ENCODE results near the gene RLN2.
"Not testable (repeated sequence)": the region's sequence is repeated elsewhere in the genome, so short reads cannot be mapped to it uniquely, and the experiment has no call there.

The RLN2 gene

GRCh38 chr9:5303840-5304795, at the start of gene RLN2:
Gene RLN2 (minus strand): TSS chr9:5304716. CDS start chr9:5304580, 136 bp downstream.
- DNase-seq (ENCODE audit: low read depth, low spot score): not testable (repeated sequence)

GRCh38 chr9:5354184-5354583, 49.7 kb upstream of the RLN2 start:
- no peak for DNase-seq (ENCODE audit: low read depth, low spot score)

- DNase-seq (ENCODE audit: low read depth, low spot score): no peak
Observed at GRCh38 chr9:5352637-5353248, 48.2 kb upstream of the RLN2 start.

- not testable (repeated sequence) for DNase-seq (ENCODE audit: low read depth, low spot score)
Observed at GRCh38 chr9:5338992-5339981, 34.8 kb upstream of the RLN2 start, which contains the start of gene RLN1. Gene RLN1 (minus strand): TSS chr9:5339876. CDS start chr9:5339746, 130 bp downstream.

- DNase-seq (ENCODE audit: low read depth, low spot score): no peak
Observed at GRCh38 chr9:5336688-5337087, 32.2 kb upstream of the RLN2 start.

GRCh38 chr9:5331276-5331675, 26.8 kb upstream of the RLN2 start:
- DNase-seq (ENCODE audit: low read depth, low spot score): not testable (repeated sequence)

- peak; percentile 90 for DNase-seq (ENCODE audit: low read depth, low spot score)
Observed at GRCh38 chr9:5326893-5327548, 22.5 kb upstream of the RLN2 start.

- DNase-seq (ENCODE audit: low read depth, low spot score): no peak
Observed at GRCh38 chr9:5326187-5326586, 21.7 kb upstream of the RLN2 start.

- not testable (repeated sequence) for DNase-seq (ENCODE audit: low read depth, low spot score)
Observed at GRCh38 chr9:5321601-5322000, 17.1 kb upstream of the RLN2 start.

GRCh38 chr9:5321058-5321457, 16.5 kb upstream of the RLN2 start:
- DNase-seq (ENCODE audit: low read depth, low spot score): no peak

GRCh38 chr9:5316406-5316805, 11.9 kb upstream of the RLN2 start:
- DNase-seq (ENCODE audit: low read depth, low spot score): not testable (repeated sequence)

- DNase-seq (ENCODE audit: low read depth, low spot score): no peak
Observed at GRCh38 chr9:5315187-5315923, 10.8 kb upstream of the RLN2 start.

- no peak for DNase-seq (ENCODE audit: low read depth, low spot score)
Observed at GRCh38 chr9:5310851-5311250, 6.3 kb upstream of the RLN2 start.

GRCh38 chr9:5305741-5306140, 1.2 kb upstream of the RLN2 start:
- no peak for DNase-seq (ENCODE audit: low read depth, low spot score)

- no peak for DNase-seq (ENCODE audit: low read depth, low spot score)
Observed at GRCh38 chr9:5301544-5301943, 3.0 kb downstream of the RLN2 start.

- no peak for DNase-seq (ENCODE audit: low read depth, low spot score)
Observed at GRCh38 chr9:5292141-5292540, 12.4 kb downstream of the RLN2 start.

- DNase-seq (ENCODE audit: low read depth, low spot score): no peak
Observed at GRCh38 chr9:5288591-5288990, 15.9 kb downstream of the RLN2 start.

- no peak for DNase-seq (ENCODE audit: low read depth, low spot score)
Observed at GRCh38 chr9:5286262-5286661, 18.3 kb downstream of the RLN2 start.

- no peak for DNase-seq (ENCODE audit: low read depth, low spot score)
Observed at GRCh38 chr9:5278486-5278885, 26.0 kb downstream of the RLN2 start.

GRCh38 chr9:5274770-5275169, 29.7 kb downstream of the RLN2 start:
- no peak for DNase-seq (ENCODE audit: low read depth, low spot score)
